ENCODE data around the gene RBM20. TPM values are rescaled to one million over a fixed set of nuclear protein-coding genes. Genes with fewer than 3 reads are reported as not detected.

RBM20 gene
- total and polyA plus RNA-seq, 2 of the 4 experiments (the other 2 are of a cell fraction) = under 0.01 to 0.15 TPM

- no peak for ATAC-seq (ENCODE audit: low read depth)
- dilution Hi-C loops (cut with HindIII; ENCODE audit: low sequenced_read_pairs, unreplicated experiment) = no loop called here
Observed at GRCh38 chr10:110670335-110670734, 26.2 kb downstream of the RBM20 start.

More at GRCh38 chr10:110670335-110670734, 26.2 kb downstream of the RBM20 start:
- no peak overlapping the region for H2BK20ac ChIP-seq (ENCODE audit: low read depth, low read length)
- no peaks in the 10 kb centered on the region for H3K79me1 ChIP-seq (ENCODE audit: low read depth in 1 of 2, low read length in 2 of 2)
- CTCF ChIA-PET = no interaction called here
- no peak overlapping the region for H3K4me2 ChIP-seq (ENCODE audit: low read depth, low read length)
- POLR2A ChIA-PET (ENCODE audit: unreplicated experiment) = no interaction called here
- no peaks in the 10 kb centered on the region for H3K9me3 ChIP-seq (ENCODE audit: control insufficient read depth, insufficient read depth, low read length)
- H2AK9ac ChIP-seq (replicated peaks; ENCODE audit: low read depth, low read length, poor library complexity) = no peak overlapping the region
- no peak overlapping the region for H4K91ac ChIP-seq (ENCODE audit: insufficient read depth, low read depth, low read length)
- no peak for DNase-seq
- H3K9ac ChIP-seq (ENCODE audit: low read depth, low read length) = no peak overlapping the region
- BruUV-seq (replicated peaks) = no TSS peak
- H3K4me3 ChIP-seq (ENCODE audit: insufficient read depth, low read depth, low read length) = no peak overlapping the region
- no peak overlapping the region for H3K23ac ChIP-seq (ENCODE audit: low read depth, low read length)
- no peak overlapping the region for H3K14ac ChIP-seq (replicated peaks; ENCODE audit: low read depth, low read length)
- intact Hi-C loops (cut with micrococcal nuclease) = no loop called here
- TF ChIP-seq NFE2L2 (IDR thresholded peaks at IDR 0.05; ENCODE audit: low read depth, low read length) (no peak), MAZ (IDR thresholded peaks at IDR 0.05; ENCODE audit: borderline replicate concordance, low read depth, low read length) (no peak), BHLHE40 (IDR thresholded peaks at IDR 0.05; ENCODE audit: low read depth, low read length) (no peak)
- peaks cover 14% of the 10 kb centered on the region for H3K27me3 ChIP-seq (ENCODE audit: control insufficient read depth, insufficient read depth, low read length)
- H3K36me3 ChIP-seq (ENCODE audit: control insufficient read depth, insufficient read depth, low read length) = no peaks in the 10 kb centered on the region
- no peak overlapping the region for H2AFZ ChIP-seq (replicated peaks; ENCODE audit: low read length, poor library complexity)
- no peak overlapping the region for H3K4ac ChIP-seq (ENCODE audit: low read depth, low read length)
- no peak overlapping the region for H2BK120ac ChIP-seq (ENCODE audit: low read depth, low read length)
- WGBS, 2 experiments (ENCODE audit: extremely low coverage in 2 of 2, insufficient read length in 1 of 2) = no CpG with 5 or more reads among the region's 6 CpGs
- H2BK5ac ChIP-seq (ENCODE audit: low read depth, low read length, poor library complexity, severe bottlenecking) = no peak overlapping the region
- no peak overlapping the region for H4K8ac ChIP-seq (ENCODE audit: low read depth in 2 of 2, low read length in 2 of 2)
- in situ Hi-C loops (cut with MboI; ENCODE audit: low sequenced_read_pairs) = loop anchor here (5.0 kb wide), 1 partner anchor 58 kb away; no protein-coding TSS in a partner anchor
- no peaks in the 10 kb centered on the region for H4K20me1 ChIP-seq (ENCODE audit: insufficient read depth, low read length)
- no peaks in the 10 kb centered on the region; the same call in 1 of the 2 replicates for H3K9me1 ChIP-seq (ENCODE audit: insufficient read depth, low read length)
- no peak overlapping the region for H3K27ac ChIP-seq (ENCODE audit: insufficient read depth, low read length)
- H3K4me1 ChIP-seq (ENCODE audit: control insufficient read depth, insufficient read depth, low read length) = peaks cover 4% of the 10 kb centered on the region; the same call in 1 of the 2 replicates
- H3K56ac ChIP-seq (ENCODE audit: extremely low read depth, insufficient read depth, low read length) = no peak overlapping the region
- no peak overlapping the region for H2BK15ac ChIP-seq (ENCODE audit: low read depth, low read length)
- H3K18ac ChIP-seq (ENCODE audit: low read depth, low read length) = no peak overlapping the region
- no peak overlapping the region for H4K5ac ChIP-seq (ENCODE audit: low read depth, low read length)
- H2AK5ac ChIP-seq (ENCODE audit: low read depth, low read length) = no peak overlapping the region
